ENCODE results near the gene NOL9. TPM values are rescaled to one million over a fixed set of nuclear protein-coding genes. Genes with fewer than 3 reads are reported as not detected.

Gene NOL9
- polyA plus RNA-seq, 6 donors from 2014 or later: 4.1 to 22.3 (median 18.4) TPM

DNA sequence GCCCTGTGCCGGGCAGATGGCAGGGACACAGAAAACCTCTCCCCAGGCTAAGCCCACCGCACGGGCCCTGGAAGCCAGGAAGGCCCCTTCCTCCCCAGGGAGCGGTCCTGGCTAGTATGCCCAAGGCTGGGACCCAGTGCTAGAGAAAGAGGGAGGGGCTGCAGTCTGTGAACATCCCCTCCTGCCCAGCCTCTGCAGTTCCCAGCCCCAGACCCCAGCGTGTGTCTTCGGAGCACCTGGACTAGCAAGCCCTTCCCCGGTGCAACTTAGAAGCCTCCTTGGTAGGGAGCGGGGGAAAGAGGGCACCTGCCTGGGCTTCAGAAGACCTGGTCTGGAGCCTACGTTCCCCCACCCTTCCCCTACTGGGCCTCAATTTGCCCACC is 64.9 kb downstream of the NOL9 start:
- H3K36me3 Mint-ChIP-seq: no peaks in the 10 kb centered on the region
- H3K27me3 Mint-ChIP-seq: peaks cover 5 to 33% (median 28%) of the 10 kb centered on the region in 3 donors
- DNase-seq (no peak), ATAC-seq (ENCODE audit: low read depth in 2 of 2) (no peak)
- no peak overlapping the region for H3K27ac Mint-ChIP-seq
- no peaks in the 10 kb centered on the region for H3K9me3 Mint-ChIP-seq
- H3K4me1 Mint-ChIP-seq: peaks cover 24 to 29% (median 28%) of the 10 kb centered on the region in 3 donors
- H3K4me3 Mint-ChIP-seq: peak overlapping the region in 7 of 8 donors; percentile 33 to 89 (median 78)

DNA sequence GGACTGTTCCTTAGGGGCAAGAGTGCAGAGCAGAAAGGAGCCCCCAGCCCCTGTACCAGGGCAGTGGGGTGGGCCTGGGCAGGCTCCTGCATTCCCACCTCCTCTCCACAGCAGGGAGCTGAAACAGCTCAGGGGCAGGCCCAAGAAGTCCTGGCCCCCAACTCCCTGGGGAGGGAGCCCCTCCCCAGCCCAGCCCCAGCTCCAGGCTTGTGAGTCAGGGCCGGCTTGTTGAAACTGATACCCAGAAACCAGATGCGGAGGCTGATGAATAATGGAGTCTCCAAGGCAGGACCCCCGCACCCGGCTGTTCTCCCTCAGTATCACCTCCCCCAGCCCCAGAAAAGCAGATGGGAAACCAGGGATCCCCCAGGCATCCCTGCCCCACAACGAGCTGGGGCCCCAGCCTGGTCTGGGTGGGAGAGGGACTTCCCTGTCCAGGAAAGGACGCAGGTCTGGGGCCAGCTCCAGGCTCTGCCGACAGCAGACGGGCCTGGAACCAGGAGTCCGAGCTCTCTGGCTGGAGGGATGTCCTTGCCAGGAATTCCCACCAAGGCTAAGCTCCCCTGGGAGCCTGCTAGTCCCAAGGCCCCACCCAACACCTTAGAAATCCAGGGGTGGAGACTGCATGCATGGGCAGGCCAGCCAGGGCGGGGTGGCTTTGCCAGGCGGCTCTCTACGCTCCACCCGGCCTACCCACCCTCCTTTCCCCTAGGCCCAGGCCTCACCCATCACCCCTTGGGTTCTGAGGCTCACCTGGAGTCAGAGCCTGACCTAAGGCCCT is 65.5 kb downstream of the NOL9 start:
- Mint-ChIP-seq H3K4me1 (peaks cover 26 to 29% (median 28%) of the 10 kb centered on the region in 3 donors), H3K4me3 (peak overlapping the region in 3 of 8 donors; percentile 33 to 84 (median 47)), H3K36me3 (no peaks in the 10 kb centered on the region), H3K27ac (no peak overlapping the region), H3K9me3 (no peaks in the 10 kb centered on the region), H3K27me3 (peaks cover 8 to 37% (median 31%) of the 10 kb centered on the region in 3 donors)
- DNase-seq: no peak
- ATAC-seq (ENCODE audit: low read depth in 2 of 2): no peak

DNA sequence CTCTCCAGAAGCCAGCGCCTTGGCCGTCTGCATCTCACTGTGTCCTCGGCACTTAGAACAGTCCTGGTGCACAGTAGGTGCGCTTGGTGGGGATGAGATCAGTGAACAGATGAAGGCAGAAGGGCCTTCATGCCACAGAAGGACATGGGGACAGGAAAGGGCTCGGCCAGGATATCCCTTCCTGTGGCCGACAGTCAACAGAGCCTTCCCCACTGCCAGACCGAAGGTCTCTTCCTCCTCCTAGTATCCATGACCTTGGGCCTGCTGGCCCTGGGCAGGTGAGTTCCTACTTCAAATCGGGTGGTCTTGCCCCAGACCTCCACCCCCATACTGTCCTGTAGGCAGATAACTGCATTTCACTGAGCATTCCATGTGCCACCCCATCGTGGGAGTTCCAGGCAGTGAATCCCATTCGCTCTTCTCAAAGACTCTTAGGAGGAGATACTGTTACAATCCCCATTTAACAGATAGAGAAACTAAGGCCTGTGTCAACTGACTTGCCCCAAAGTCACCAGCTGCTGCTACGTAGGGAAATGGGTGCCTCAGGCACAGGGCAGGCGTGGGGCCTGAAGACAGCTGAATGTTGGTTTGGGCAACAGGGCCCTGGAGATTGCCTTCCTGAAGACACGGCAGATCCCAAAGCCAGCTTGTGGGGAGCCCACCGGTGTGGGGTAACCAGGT is 66.4 kb downstream of the NOL9 start:
- H3K4me3 Mint-ChIP-seq: peak overlapping the region in 2 of 8 donors; percentile 4 to 40
- no peak overlapping the region for H3K27ac Mint-ChIP-seq
- DNase-seq: no peak
- no peak for ATAC-seq (ENCODE audit: low read depth in 2 of 2)
- no peaks in the 10 kb centered on the region for H3K36me3 Mint-ChIP-seq
- peaks cover 9 to 46% (median 31%) of the 10 kb centered on the region in 3 donors for H3K27me3 Mint-ChIP-seq
- peaks cover 26 to 29% (median 28%) of the 10 kb centered on the region in 3 donors for H3K4me1 Mint-ChIP-seq
- H3K9me3 Mint-ChIP-seq: no peaks in the 10 kb centered on the region

DNA sequence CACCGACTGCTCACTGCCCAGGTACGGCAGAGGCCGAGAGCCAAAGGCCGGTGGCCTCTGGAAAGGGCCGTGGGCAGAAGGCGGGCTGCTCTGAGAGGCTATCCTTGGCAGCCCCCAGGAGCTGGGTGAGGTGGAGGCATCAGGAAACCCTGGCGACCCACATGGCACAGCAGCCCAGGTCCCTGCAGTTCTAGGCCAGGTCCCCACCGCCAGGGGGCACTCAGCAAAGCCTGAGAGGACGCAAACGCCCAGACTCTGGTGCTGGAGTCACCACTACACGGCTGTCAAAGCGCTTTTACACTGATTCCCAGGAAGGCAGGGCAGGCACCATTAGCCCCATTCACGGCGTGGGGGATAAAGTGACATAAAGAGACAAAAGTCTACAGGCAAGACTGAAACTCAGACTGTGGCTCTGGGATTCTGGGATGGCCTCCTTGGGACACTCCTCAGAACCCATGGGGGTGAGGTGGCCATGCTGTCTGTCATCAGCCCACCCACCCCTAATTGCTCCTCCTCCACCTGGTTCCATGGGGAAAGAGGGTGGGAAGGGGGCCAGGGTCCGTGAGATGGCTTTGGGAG is 67.8 kb downstream of the NOL9 start:
- Mint-ChIP-seq H3K27ac (no peak overlapping the region), H3K4me3 (peak overlapping the region in 5 of 8 donors; percentile 18 to 76 (median 57)), H3K27me3 (peaks cover 19 to 58% (median 42%) of the 10 kb centered on the region in 3 donors)

DNA sequence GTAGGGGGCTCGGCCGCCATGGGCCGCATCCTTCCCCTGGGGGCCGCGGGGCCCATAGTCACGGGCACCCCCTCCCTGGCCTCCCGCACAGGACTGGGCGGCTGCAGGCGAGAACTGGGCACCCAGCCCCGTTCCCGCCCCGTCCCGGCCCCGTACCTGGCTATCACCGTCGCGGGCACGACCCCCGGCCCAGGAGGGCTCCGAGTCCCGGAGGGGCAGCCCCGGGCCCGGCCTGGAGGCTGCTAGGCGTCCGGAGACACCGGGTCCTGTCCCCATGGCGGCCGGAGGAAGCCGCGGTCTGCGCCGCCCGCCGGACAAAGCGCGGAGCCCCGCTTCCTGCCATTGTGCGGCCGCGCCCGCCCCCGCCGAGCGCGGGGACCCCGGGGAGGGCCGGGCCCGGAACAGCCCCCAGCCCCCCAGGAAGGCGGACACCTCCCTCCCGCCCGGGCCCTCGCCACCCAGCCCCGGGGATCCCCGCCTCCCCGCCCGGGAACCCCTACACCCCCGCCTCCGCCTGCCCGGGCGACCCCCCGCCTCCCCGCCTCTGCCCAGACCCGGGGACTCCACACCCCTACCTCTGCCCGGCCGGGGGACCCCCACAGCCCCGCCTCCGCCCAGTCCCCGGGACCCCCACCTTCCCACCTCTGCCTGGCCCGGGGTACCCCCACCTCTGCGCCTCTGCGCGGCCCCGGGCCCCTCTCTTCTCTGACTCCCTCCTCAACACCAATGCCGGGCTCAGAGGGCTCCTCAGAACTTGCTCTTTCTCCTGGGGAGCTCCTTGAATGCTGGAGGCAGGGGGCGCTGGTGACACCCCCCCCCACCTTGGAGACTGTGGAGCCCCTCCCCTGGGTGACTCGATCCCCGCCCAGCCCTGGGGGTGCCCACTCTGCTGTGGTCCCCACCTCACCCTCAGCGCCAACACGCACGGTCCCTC is 68.9 kb downstream of the NOL9 start:
- no peaks in the 10 kb centered on the region for H3K36me3 Mint-ChIP-seq

More for the DNA sequence above, 67.8 kb downstream of the NOL9 start:
- ATAC-seq (ENCODE audit: low read depth in 2 of 2): peak; percentile 74 to 75
- peaks cover 21 to 25% (median 24%) of the 10 kb centered on the region in 3 donors for H3K4me1 Mint-ChIP-seq
- DNase-seq: peak; percentile 70
- no peaks in the 10 kb centered on the region for H3K36me3 Mint-ChIP-seq
- no peaks in the 10 kb centered on the region for H3K9me3 Mint-ChIP-seq

DNA sequence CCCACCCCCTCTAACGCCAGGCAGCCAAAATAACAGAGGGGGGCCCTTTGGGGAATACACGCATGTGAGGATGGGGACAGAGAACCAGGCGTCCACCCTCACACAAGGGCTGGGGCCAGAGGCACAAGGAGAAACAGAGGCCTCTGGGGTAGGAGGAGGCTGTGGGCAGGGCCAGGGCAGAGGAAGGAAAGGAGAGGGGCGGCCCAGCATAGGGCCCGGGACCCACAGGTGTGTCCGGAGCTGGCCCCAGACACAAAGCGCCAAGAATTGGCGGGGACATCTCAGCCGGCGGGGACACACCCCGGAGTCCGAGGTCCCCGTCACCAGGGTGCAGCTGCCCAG is 69.5 kb downstream of the NOL9 start:
- Mint-ChIP-seq H3K4me1 (peaks cover 10 to 17% (median 12%) of the 10 kb centered on the region in 3 donors), H3K27ac (peak overlapping the region in 1 of 6 donors; percentile 72), H3K27me3 (peaks cover 19 to 64% (median 42%) of the 10 kb centered on the region in 3 donors), H3K36me3 (no peaks in the 10 kb centered on the region), H3K9me3 (no peaks in the 10 kb centered on the region), H3K4me3 (peak overlapping the region in 4 of 8 donors; percentile 36 to 80 (median 54))
- ATAC-seq (ENCODE audit: low read depth in 2 of 2): no peak
- DNase-seq: no peak

More for the DNA sequence above, 68.9 kb downstream of the NOL9 start:
- H3K9me3 Mint-ChIP-seq: no peaks in the 10 kb centered on the region
- ATAC-seq (ENCODE audit: low read depth in 2 of 2) (no peak), DNase-seq (no peak)
- H3K27ac Mint-ChIP-seq: no peak overlapping the region
- peaks cover 12 to 21% (median 18%) of the 10 kb centered on the region in 3 donors for H3K4me1 Mint-ChIP-seq
- H3K27me3 Mint-ChIP-seq: peaks cover 19 to 64% (median 42%) of the 10 kb centered on the region in 3 donors
- peak overlapping the region in 2 of 8 donors; percentile 60 to 71 for H3K4me3 Mint-ChIP-seq

DNA sequence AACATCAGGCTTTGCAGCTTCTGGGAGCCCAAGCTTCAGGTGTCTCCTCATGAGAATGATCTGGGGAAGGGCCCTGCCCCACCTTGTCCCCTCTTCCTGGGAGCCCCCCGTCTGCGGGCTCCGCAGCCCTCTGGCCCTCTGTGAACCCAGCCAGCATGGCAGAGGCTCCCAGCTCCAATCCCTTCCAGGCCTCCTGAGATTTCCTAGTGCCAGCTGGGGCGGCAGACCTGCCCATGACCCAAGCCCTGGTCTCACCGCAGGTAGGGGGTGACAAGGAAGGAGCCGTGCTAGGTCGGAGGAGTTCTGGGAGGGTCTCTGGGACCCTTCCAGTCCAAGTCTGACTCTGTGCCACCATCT is 70.6 kb downstream of the NOL9 start:
- ATAC-seq (ENCODE audit: low read depth in 2 of 2) (no peak), DNase-seq (no peak)
- H3K36me3 Mint-ChIP-seq: no peaks in the 10 kb centered on the region
- H3K27me3 Mint-ChIP-seq: peaks cover 19 to 69% (median 42%) of the 10 kb centered on the region in 3 donors
- H3K9me3 Mint-ChIP-seq: no peaks in the 10 kb centered on the region
- H3K4me3 Mint-ChIP-seq: peak overlapping the region in 1 of 8 donors; percentile 47
- no peak overlapping the region for H3K27ac Mint-ChIP-seq
- H3K4me1 Mint-ChIP-seq: peaks cover 10 to 16% (median 11%) of the 10 kb centered on the region in 3 donors

DNA sequence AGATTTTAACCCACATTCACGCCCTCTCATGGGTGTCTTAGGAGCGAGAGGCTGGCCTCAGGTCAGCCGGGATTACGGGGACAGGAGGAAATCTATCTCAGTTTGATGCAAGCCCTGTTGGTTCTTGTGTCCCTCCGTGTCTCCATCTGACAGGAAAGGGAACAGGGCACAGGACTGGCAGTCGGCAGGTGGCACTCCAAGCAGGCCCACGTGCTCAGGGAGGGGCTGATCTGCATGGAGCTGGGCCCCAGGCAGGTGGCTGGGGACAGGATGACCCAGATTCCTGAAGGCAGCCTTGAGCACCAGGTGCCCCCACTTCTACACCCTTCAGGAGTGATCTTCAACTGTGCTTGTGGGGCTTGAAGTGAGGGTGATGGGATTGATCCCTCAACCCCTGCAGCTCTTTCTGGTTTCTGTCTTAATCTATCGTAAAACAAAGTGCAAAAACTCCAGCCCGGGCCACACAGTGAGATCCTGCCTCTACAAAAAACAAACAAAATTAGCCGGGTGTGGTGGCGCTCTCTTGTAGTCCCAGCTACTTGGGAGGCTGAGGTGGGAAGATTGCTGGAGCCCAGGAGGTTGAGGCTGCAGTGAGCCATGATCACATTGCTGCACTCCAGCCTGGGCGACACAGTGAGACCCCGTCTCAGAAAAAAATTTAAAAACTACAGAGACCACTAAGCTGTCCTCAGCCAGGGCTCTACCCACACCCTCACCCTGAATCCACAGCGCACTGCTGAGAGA is 71.1 kb downstream of the NOL9 start:
- peaks cover 10 to 16% (median 11%) of the 10 kb centered on the region in 3 donors for H3K4me1 Mint-ChIP-seq
- no peak overlapping the region for H3K27ac Mint-ChIP-seq
- no peak overlapping the region for H3K4me3 Mint-ChIP-seq
- no peaks in the 10 kb centered on the region for H3K36me3 Mint-ChIP-seq
- H3K27me3 Mint-ChIP-seq: peaks cover 19 to 68% (median 42%) of the 10 kb centered on the region in 3 donors
- DNase-seq (no peak), ATAC-seq (ENCODE audit: low read depth in 2 of 2) (no peak)
- H3K9me3 Mint-ChIP-seq: no peaks in the 10 kb centered on the region

DNA sequence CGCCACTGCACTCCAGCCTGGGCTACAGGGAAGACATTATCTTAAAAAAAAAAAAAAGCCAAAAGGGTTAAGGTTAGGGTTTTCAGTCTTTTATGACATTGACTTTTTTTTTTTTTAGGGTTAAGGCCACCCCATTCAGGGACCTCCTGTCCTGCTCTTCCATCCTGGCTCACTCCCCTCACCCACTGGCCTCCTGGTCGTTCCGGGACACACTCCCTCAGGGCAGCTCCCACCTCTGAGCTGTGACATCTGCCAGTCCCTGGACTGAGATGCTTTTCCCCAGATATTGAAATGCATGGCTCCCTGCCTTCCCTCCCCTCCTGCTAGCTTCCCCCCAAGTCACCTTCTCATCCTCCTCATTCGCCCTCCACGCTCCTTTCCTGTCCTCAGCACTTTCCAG is 72.5 kb downstream of the NOL9 start:
- ATAC-seq (ENCODE audit: low read depth in 2 of 2) (no peak), DNase-seq (no peak)
- no peaks in the 10 kb centered on the region for H3K36me3 Mint-ChIP-seq
- peaks cover 14 to 56% (median 36%) of the 10 kb centered on the region in 3 donors for H3K27me3 Mint-ChIP-seq
- H3K27ac Mint-ChIP-seq: no peak overlapping the region
- no peak overlapping the region for H3K4me3 Mint-ChIP-seq
- no peaks in the 10 kb centered on the region for H3K9me3 Mint-ChIP-seq
- peaks cover 10 to 16% (median 11%) of the 10 kb centered on the region in 3 donors for H3K4me1 Mint-ChIP-seq

DNA sequence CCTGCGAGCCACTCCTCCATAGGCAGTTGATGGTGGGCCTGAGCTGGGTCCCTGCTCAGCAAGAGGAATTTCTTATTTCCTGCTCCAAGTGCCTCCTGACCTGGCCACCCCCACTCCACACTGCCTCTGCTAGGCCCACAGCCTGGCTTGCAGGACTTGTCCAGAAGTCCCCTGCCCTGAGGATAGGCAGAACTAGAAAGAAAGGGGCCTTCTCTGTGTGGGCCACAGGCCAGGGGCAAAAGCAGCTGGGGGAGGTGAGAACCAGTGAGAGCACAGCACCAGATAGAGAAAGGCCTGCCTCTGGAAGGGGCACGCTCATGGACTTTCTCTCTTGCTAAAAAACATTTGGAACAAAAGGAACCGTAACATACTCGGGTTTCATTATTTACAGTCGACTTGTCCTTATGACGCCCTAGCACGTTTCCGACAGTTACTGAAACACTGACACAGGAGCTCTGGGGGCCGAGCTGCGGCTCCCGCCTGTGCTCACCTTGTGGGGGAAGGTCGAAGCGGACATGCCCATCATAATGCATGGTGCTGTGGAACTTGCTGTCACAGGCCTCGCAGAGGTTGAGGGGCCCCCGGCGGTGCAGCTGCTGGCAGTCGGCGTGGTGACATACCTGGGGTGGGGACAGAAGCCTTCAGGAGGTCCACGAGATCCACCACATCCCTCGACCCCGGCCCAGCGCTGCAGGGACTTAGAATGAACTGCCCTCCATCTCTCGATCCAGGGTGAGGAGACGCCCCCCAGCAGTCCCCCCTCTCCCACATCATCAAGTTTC is 77.1 kb downstream of the NOL9 start:
- peak overlapping the region in 1 of 6 donors; percentile 10 for H3K27ac Mint-ChIP-seq
- DNase-seq (no peak), ATAC-seq (ENCODE audit: low read depth in 2 of 2) (no peak)
- no peaks in the 10 kb centered on the region for H3K36me3 Mint-ChIP-seq
- no peaks in the 10 kb centered on the region for H3K9me3 Mint-ChIP-seq
- H3K27me3 Mint-ChIP-seq: peaks cover 4 to 26% (median 6%) of the 10 kb centered on the region in 3 donors
- no peak overlapping the region for H3K4me3 Mint-ChIP-seq
- H3K4me1 Mint-ChIP-seq: peaks cover 0 to 8% (median 2%) of the 10 kb centered on the region in 3 donors

DNA sequence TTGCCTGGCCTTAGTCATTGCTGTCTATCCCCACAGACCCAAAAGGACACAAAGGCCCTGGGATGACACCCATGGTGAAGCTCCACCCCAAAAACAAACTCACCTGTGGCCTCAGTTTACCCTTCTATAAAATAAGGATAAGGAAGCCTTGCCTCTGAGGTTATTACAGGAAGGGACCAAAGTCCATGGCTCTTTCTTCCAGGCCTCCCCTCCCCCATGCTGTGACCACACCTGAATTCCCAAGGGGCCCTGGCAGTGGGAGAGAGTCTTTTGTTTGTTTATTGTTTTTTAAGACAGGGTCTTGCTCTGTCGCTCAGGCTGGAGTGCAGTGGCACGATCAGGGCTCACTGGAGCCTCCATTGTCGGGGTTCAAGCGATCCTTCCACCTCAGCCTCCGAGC is 77.8 kb downstream of the NOL9 start:
- H3K4me1 Mint-ChIP-seq: peaks cover 0 to 8% (median 2%) of the 10 kb centered on the region in 3 donors
- no peak for ATAC-seq (ENCODE audit: low read depth in 2 of 2)

More for the DNA sequence above, 77.8 kb downstream of the NOL9 start:
- Mint-ChIP-seq H3K36me3 (no peaks in the 10 kb centered on the region), H3K4me3 (no peak overlapping the region), H3K27ac (no peak overlapping the region), H3K9me3 (no peaks in the 10 kb centered on the region), H3K27me3 (peaks cover 0 to 21% (median 0%) of the 10 kb centered on the region in 3 donors)
- DNase-seq: no peak

Measured in naive B cell (primary cell).